GM19455 (cell line): ENCODE measurements around the gene AGAP1.

Source experiments
- ATAC-seq: cut with Tn5 transposase; IDR thresholded peaks from one replicate; pipeline ENCODE4 v1.9.1; 2021; ENCODE audit not compliant: unreplicated experiment

AGAP1 gene

GRCh38 chr2:236010920-236011685, 517.3 kb downstream of the AGAP1 start:
- no peak for ATAC-seq

- ATAC-seq, result no peak
Observed at GRCh38 chr2:236012155-236012554, 518.3 kb downstream of the AGAP1 start.

DNA sequence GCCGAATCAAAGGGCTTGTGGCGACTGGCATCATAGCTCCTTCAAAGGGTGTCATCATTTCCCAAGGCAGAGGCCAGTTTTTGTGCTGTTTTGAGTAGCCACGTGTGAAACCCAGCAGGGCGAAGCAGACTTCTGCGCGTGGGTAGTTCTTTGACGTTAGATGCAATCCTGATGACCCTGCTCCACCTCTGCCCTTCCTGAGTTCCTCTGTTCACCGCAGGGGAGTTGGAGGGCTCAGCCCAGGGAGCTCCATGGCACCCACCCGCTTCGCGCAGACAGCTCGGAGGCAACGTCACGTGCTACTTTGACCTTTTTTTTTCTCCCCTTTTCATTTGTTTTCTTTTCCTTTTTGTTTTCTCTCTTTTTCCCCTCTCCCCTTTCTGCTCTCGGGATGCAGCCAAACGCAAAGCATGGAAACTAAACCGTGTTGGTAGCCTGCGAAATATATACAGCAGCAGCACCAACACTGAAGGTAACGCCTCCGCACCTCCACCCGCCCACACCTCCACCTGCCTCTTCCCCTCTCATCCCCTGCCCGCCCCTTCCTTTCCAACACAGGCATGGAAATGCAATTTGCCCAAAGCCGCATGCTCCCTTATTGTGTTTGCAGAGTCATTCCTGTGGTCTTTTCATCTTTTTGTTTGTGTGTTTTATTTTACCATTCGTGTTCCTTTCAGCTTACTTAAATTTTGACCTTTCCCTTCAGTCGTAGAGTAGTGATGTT, 520.7 kb downstream of the AGAP1 start:
- no peak for ATAC-seq

- no peak for ATAC-seq
Observed at GRCh38 chr2:236015171-236015570, 521.3 kb downstream of the AGAP1 start.

GRCh38 chr2:236016496-236016895, 522.7 kb downstream of the AGAP1 start:
- ATAC-seq, result no peak

- ATAC-seq, result no peak
Observed at GRCh38 chr2:236017446-236017845, 523.6 kb downstream of the AGAP1 start.

GRCh38 chr2:236019434-236019833, 525.6 kb downstream of the AGAP1 start:
- no peak for ATAC-seq

GRCh38 chr2:236021499-236022057, 527.7 kb downstream of the AGAP1 start:
- no peak for ATAC-seq

- ATAC-seq, result no peak
Observed at GRCh38 chr2:236022128-236022527, 528.3 kb downstream of the AGAP1 start.

DNA sequence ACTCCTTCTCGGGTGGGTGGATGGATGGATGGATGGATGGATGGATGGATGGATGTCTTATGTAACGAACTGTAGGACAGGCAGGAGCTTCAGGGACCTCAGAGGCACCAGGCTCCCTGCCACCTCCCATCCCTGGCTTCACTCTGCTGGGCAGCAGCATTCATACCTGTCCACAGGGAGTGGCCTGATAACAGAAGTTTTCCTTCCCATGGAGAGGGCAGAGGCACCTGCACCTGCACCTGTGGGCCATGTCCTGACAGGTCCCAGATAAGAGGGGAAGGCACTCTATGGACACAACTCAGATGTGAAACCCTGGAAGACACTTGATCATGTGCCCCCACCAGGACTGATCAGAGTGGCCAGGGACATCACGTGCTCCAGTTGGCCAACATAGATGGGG, 532.0 kb downstream of the AGAP1 start:
- no peak for ATAC-seq

- no peak for ATAC-seq
Observed at GRCh38 chr2:236026841-236027240, 533.0 kb downstream of the AGAP1 start.

GRCh38 chr2:236028066-236028465, 534.2 kb downstream of the AGAP1 start:
- no peak for ATAC-seq

DNA sequence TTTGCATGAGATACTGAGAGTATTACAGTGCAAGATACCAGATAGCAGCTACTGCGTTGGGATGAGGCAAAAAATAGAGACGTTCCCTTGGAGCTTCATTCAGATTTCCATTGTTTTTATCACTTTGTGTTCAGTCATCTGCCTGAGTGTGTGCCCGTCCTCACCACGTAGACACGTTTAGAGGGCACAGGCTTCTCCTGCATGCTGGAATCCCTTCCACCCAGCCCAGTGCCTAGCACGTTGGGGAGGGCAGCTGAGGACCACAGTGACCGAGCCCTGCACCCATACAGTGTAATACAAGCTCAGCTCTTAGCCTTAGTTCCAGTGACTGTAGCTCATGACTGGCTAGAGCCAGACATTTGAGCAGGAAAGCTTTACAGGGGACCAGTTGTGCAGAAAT, 539.6 kb downstream of the AGAP1 start:
- no peak for ATAC-seq

DNA sequence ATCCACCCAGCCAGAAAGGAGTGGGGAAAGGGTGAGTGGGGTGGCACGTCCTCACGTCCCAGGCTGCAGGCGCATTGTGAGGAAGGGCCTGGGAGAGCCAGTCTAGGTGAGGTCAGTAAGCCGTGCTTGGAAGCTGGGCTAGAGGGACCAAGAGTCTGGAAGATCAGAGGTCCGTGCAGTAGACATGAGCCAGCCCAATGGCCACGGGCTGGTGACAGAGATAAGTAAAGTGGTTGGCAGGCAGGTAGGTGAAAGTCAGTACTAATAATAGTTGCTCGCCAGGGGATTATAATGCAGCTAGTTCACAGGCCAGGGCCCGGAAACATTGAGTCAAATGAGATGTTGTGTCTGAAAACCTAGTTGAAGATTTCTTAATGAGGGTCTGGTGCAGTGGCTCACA, 541.1 kb downstream of the AGAP1 start:
- ATAC-seq, result no peak

DNA sequence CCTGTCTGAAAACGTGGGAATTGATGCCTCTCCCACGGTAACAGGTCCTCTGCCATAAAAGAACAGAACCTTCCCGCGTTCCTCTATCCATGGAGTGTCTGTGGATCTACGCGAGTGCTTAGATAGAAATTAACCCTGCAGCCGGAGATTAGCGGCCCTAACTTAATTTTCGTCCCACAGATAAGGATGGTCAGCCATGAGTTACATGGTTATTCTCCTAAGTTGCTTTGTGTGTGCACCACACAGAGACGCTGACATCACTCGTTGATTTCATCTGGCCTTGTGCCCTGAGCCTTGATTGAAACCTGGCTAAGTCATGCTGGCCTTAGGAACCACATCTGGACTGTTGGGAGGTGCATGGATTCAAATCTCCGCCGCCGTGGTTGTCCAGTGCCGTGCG, 542.2 kb downstream of the AGAP1 start:
- no peak for ATAC-seq

DNA sequence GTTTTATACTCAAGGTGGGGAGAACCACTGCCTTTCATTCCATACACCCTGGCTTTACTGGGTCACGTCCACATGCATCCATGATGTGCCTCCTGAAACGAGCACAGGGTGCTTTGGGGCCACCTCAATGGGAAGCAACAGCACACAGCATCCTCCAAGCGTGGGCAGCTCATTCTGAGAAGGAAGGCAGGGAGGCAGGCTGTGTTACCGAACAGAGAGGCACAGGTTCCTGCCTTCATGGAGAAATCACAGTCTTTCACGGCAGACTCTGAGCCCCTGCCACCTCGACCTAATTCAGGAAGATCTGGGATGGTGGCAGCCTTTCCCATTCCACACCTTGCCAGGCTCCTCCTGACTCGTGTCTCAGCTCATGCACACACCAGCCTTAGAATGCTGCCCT, 544.3 kb downstream of the AGAP1 start:
- ATAC-seq, result no peak

DNA sequence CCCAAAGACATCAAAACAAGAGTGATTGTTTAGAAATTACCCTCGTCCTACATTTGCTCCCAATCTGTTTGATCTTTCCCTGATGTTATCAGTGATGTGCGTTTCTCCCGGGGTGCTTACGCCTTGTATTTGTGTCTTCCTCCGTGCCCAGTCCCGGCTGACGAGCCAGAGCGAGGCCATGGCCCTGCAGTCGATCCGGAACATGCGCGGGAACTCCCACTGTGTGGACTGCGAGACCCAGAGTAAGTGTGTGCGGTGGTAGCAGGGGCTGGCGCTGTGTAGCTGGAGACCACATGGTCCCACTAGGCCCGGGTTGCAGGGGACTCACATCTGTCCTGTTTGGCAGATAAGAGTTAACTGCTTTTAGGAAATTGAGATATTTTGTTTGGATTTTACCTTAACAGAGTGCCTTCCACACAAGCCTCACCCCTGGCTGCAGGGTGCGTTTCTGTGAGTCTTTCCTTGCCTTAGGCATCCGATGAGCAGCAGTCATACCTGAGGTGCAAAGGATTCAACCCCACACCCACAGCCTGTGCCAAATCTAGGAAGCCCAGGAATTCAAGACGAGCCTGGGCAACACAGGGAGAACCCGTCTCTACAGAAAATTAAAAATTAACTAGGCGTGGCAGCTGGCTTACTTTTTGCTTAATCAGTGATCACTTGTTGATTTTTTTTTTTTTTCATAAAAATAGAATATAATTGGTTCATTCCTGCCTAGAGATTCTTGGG, 546.9 kb downstream of the AGAP1 start:
- no peak for ATAC-seq

DNA sequence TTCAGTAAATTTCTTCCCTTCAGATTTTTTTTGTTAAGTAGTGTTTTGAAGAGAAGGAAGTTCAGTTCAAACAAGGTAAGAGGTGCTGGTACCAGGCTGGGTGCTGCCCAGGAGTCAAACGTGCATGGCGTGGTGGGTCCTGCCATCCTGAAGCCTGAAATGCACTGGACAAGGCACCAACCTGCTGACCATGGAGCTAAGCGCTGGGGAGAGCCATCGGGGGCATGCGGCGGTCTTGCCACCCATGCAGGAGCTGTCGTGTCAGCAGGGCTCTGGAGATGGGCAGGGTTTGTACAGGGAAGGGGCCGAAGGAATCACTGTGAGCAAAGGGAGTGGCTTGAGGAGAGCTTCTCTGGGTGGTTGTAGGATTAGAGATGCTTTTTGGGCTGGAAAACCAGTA, 547.8 kb downstream of the AGAP1 start:
- no peak for ATAC-seq

DNA sequence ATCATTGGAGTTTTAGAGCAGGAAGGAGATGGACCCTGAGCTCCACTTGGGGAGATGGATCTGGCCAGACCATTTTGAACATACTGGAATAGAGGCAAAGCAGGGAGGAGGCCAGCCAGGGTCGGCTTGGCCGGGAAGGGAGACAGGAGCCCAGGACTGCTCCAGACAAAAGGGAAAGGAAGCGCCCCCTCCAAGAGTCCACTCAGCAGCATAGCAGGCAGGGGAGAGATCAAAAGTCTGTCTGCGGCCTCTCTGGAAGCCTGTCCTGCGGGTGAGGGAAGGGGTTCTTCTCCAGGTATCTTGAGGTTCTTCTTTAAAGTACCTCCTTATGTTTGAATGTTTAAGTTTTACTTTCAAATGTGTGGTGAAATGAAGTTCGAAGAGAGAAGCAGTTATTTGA, 548.2 kb downstream of the AGAP1 start:
- ATAC-seq, result no peak

DNA sequence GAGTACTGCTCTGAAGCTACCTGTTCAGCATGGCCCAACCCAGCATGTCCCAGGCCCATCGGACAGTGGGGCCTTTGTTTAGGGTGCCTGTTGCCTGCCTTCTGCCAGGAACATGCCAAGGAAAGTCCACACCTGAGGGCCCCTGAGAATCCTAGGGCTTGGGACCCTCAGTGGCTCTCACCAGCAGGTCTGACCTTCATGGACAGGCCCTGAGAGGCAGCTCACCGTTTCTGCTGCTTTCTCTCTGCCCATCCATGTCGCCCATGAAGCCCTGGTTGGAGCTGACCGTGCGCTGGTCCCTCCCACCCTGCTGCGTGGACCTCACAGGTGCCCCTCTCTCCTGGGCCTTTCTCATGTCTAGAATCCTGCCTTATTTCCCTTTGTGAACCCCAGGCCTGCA, 550.3 kb downstream of the AGAP1 start:
- ATAC-seq, result no peak
